ENCODE data around the gene ANAPC13. TPM values are rescaled to one million over a fixed set of nuclear protein-coding genes. Genes with fewer than 3 reads are reported as not detected.
A peak's percentile ranks its signal among the peaks of the same experiment; 100 is the strongest.

The ANAPC13 gene
- total and polyA plus RNA-seq, 2 experiments from 2014 or later: 108 to 197 TPM

GRCh38 chr3:134453631-134454030 lies 32.2 kb downstream of the ANAPC13 start:
- 54 to 63% methylated on average over 6 of the region's 6 CpGs for WGBS, 2 experiments (ENCODE audit: low coverage in 1 of 2, low lambda C conversion rate in 2 of 2, missing lambda C conversion rate in 2 of 2)

GRCh38 chr3:134449951-134450350 lies 35.8 kb downstream of the ANAPC13 start:
- H3K27ac ChIP-seq: no peak overlapping the region
- no peaks in the 10 kb centered on the region for H3K36me3 ChIP-seq (ENCODE audit: low read depth)
- no peaks in the 10 kb centered on the region for H3K79me2 ChIP-seq (ENCODE audit: insufficient read depth)
- no peak overlapping the region for H3K9ac ChIP-seq
- no peak overlapping the region for H3K4me2 ChIP-seq (ENCODE audit: unreplicated experiment)
- in situ Hi-C loops (cut with MboI): no loop called here
- no peaks in the 10 kb centered on the region for H3K9me3 ChIP-seq (ENCODE audit: low read depth)
- H3F3A ChIP-seq (ENCODE audit: insufficient read depth): peaks cover 24% of the 10 kb centered on the region
- H4K20me1 ChIP-seq (ENCODE audit: insufficient read depth): no peaks in the 10 kb centered on the region
- H3K27me3 ChIP-seq (replicated peaks; ENCODE audit: insufficient read depth): no peaks in the 10 kb centered on the region
- no peaks in the 10 kb centered on the region for H3K9me2 ChIP-seq (ENCODE audit: insufficient read depth)
- H2AFZ ChIP-seq: no peak overlapping the region
- WGBS, 2 experiments (ENCODE audit: low coverage in 1 of 2, low lambda C conversion rate in 2 of 2, missing lambda C conversion rate in 2 of 2): 66 to 68% methylated on average over 3 of the region's 3 CpGs
- TF ChIP-seq EZH2 (IDR thresholded peaks at IDR 0.05; ENCODE audit: insufficient read depth, poor library complexity, severe bottlenecking): no peak
- TF ChIP-seq EZH2phosphoT487 (IDR thresholded peaks at IDR 0.05; ENCODE audit: insufficient read depth, low read depth): no peak
- H3K4me1 ChIP-seq (ENCODE audit: insufficient read depth): peaks cover 38% of the 10 kb centered on the region
- H3K4me3 ChIP-seq: no peak overlapping the region
- DNase-seq: no peak

More at GRCh38 chr3:134453631-134454030, 32.2 kb downstream of the ANAPC13 start:
- Histone ChIP-seq H3K9ac (no peak overlapping the region), H3K36me3 (ENCODE audit: low read depth) (no peaks in the 10 kb centered on the region), H3K27me3 (replicated peaks; ENCODE audit: insufficient read depth) (no peaks in the 10 kb centered on the region), H3K27ac (no peak overlapping the region), H2AFZ (no peak overlapping the region), H3K9me2 (ENCODE audit: insufficient read depth) (no peaks in the 10 kb centered on the region), H3F3A (ENCODE audit: insufficient read depth) (no peaks in the 10 kb centered on the region), H3K9me3 (ENCODE audit: low read depth) (no peaks in the 10 kb centered on the region), H3K79me2 (ENCODE audit: insufficient read depth) (no peaks in the 10 kb centered on the region), H3K4me2 (ENCODE audit: unreplicated experiment) (no peak overlapping the region), H3K4me1 (ENCODE audit: insufficient read depth) (peaks cover 20% of the 10 kb centered on the region), H3K4me3 (no peak overlapping the region), H4K20me1 (ENCODE audit: insufficient read depth) (no peaks in the 10 kb centered on the region)
- DNase-seq: no peak
- no peak for TF ChIP-seq EZH2phosphoT487 (IDR thresholded peaks at IDR 0.05; ENCODE audit: insufficient read depth, low read depth)
- no peak for TF ChIP-seq EZH2 (IDR thresholded peaks at IDR 0.05; ENCODE audit: insufficient read depth, poor library complexity, severe bottlenecking)
- in situ Hi-C loops (cut with MboI): no loop called here

- WGBS, 2 experiments (ENCODE audit: low coverage in 1 of 2, low lambda C conversion rate in 2 of 2, missing lambda C conversion rate in 2 of 2): 65 to 77% methylated on average over 2 of the region's 2 CpGs
- Histone ChIP-seq H3K79me2 (ENCODE audit: insufficient read depth) (no peaks in the 10 kb centered on the region), H3K4me1 (ENCODE audit: insufficient read depth) (peaks cover 42% of the 10 kb centered on the region), H3K9me3 (ENCODE audit: low read depth) (no peaks in the 10 kb centered on the region), H2AFZ (0 out of 2 replicates have a peak overlapping the region, but pooled peaks have one; percentile 7), H3K4me3 (no peak overlapping the region), H3K9me2 (ENCODE audit: insufficient read depth) (no peaks in the 10 kb centered on the region), H3K27ac (no peak overlapping the region), H4K20me1 (ENCODE audit: insufficient read depth) (no peaks in the 10 kb centered on the region), H3K9ac (no peak overlapping the region), H3K4me2 (ENCODE audit: unreplicated experiment) (no peak overlapping the region), H3F3A (ENCODE audit: insufficient read depth) (peaks cover 30% of the 10 kb centered on the region), H3K36me3 (ENCODE audit: low read depth) (no peaks in the 10 kb centered on the region), H3K27me3 (replicated peaks; ENCODE audit: insufficient read depth) (no peaks in the 10 kb centered on the region)
- in situ Hi-C loops (cut with MboI): no loop called here
- peak; percentile 73 for DNase-seq
- TF ChIP-seq EZH2 (IDR thresholded peaks at IDR 0.05; ENCODE audit: insufficient read depth, poor library complexity, severe bottlenecking): no peak
- TF ChIP-seq EZH2phosphoT487 (IDR thresholded peaks at IDR 0.05; ENCODE audit: insufficient read depth, low read depth): no peak
Measured at GRCh38 chr3:134449277-134449676, 36.5 kb downstream of the ANAPC13 start.

GRCh38 chr3:134448664-134449063 lies 37.1 kb downstream of the ANAPC13 start:
- H3F3A ChIP-seq (ENCODE audit: insufficient read depth): peaks cover 31% of the 10 kb centered on the region
- no peaks in the 10 kb centered on the region for H3K27me3 ChIP-seq (replicated peaks; ENCODE audit: insufficient read depth)
- H3K4me1 ChIP-seq (ENCODE audit: insufficient read depth): peaks cover 46% of the 10 kb centered on the region
- H3K79me2 ChIP-seq (ENCODE audit: insufficient read depth): no peaks in the 10 kb centered on the region
- DNase-seq: no peak
- no peaks in the 10 kb centered on the region for H3K9me2 ChIP-seq (ENCODE audit: insufficient read depth)
- no peak overlapping the region for H3K9ac ChIP-seq
- H3K27ac ChIP-seq: no peak overlapping the region
- 91 to 97% methylated on average over 5 of the region's 5 CpGs for WGBS, 2 experiments (ENCODE audit: low coverage in 1 of 2, low lambda C conversion rate in 2 of 2, missing lambda C conversion rate in 2 of 2)
- in situ Hi-C loops (cut with MboI): no loop called here
- no peaks in the 10 kb centered on the region for H3K9me3 ChIP-seq (ENCODE audit: low read depth)
- no peaks in the 10 kb centered on the region for H3K36me3 ChIP-seq (ENCODE audit: low read depth)
- TF ChIP-seq EZH2 (IDR thresholded peaks at IDR 0.05; ENCODE audit: insufficient read depth, poor library complexity, severe bottlenecking) (no peak), EZH2phosphoT487 (IDR thresholded peaks at IDR 0.05; ENCODE audit: insufficient read depth, low read depth) (no peak)
- no peak overlapping the region for H3K4me3 ChIP-seq
- no peak overlapping the region for H3K4me2 ChIP-seq (ENCODE audit: unreplicated experiment)
- no peaks in the 10 kb centered on the region for H4K20me1 ChIP-seq (ENCODE audit: insufficient read depth)
- H2AFZ ChIP-seq: no peak overlapping the region

- Histone ChIP-seq H2AFZ (no peak overlapping the region), H3K4me3 (no peak overlapping the region), H3K27me3 (replicated peaks; ENCODE audit: insufficient read depth) (no peaks in the 10 kb centered on the region), H3K9ac (peak overlapping the region; percentile 26; the same call in 1 of the 2 replicates), H4K20me1 (ENCODE audit: insufficient read depth) (no peaks in the 10 kb centered on the region), H3K36me3 (ENCODE audit: low read depth) (no peaks in the 10 kb centered on the region), H3K4me1 (ENCODE audit: insufficient read depth) (peaks cover 46% of the 10 kb centered on the region), H3K79me2 (ENCODE audit: insufficient read depth) (no peaks in the 10 kb centered on the region), H3K9me3 (ENCODE audit: low read depth) (no peaks in the 10 kb centered on the region), H3K4me2 (ENCODE audit: unreplicated experiment) (peak overlapping the region; percentile 28), H3K9me2 (ENCODE audit: insufficient read depth) (no peaks in the 10 kb centered on the region), H3K27ac (peak overlapping the region; percentile 70), H3F3A (ENCODE audit: insufficient read depth) (peaks cover 31% of the 10 kb centered on the region)
- in situ Hi-C loops (cut with MboI): no loop called here
- TF ChIP-seq EZH2 (IDR thresholded peaks at IDR 0.05; ENCODE audit: insufficient read depth, poor library complexity, severe bottlenecking): no peak
- TF ChIP-seq EZH2phosphoT487 (IDR thresholded peaks at IDR 0.05; ENCODE audit: insufficient read depth, low read depth): no peak
- WGBS, 2 experiments (ENCODE audit: low coverage in 1 of 2, low lambda C conversion rate in 2 of 2, missing lambda C conversion rate in 2 of 2): 100% methylated on average over 1 of the region's 1 CpG
- DNase-seq: no peak
Measured at GRCh38 chr3:134447351-134447750, 38.4 kb downstream of the ANAPC13 start.
